CD4-positive, alpha-beta T cell treated with Interleukin-6 for 4 hours (primary cell): ENCODE results near the gene AP5S1.
"Not testable (repeated sequence)": the region's sequence is repeated elsewhere in the genome, so short reads cannot be mapped to it uniquely, and the experiment has no call there.

Source experiments
- DNase-seq: peaks from one replicate; pipeline ENCODE4 v3.0.0-alpha.2; 2020; ENCODE audit warnings: mixed read lengths

AP5S1 gene

DNA sequence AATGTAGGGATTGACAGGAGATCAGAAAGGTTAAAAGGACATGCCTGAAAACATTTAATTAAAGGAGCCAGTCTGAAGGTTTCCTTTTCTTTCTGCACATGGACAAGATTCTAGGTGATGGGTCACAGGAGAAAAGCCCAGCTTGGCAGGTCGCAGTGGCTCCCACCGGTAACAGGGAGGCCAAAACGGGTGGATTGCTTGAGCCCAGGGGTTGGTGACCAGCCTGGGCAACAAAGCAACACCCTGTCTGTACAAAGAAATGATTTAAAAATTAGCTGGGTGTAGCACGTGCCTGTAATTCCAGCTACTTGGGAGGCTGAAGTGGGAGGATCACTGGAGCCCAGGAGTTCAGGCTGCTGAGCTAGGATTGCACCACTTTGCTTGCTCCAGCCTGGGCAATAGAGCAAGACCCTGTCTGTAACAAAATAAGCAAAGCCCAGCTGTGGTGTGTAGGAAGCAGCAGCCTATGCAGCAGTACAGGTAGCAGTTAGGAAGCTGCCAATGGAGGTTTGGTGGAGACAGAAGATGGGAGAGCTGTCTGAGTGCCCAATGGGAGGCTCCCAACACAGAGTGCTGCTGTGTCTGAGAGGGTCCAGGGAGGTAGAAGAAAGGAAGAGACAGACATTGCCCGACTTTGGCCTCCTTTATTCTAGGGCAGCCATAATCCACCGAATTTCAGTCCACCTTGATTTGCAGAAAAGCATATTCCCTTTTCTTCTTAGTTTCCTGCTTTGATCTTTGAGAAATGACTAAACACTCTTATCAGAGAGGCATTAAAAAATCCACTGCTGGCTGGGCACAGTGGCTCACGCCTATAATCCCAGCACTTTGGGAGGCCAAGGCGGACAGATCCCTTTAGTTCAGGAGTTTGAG is 7.1 kb upstream of the AP5S1 start:
- no peak for DNase-seq

DNA sequence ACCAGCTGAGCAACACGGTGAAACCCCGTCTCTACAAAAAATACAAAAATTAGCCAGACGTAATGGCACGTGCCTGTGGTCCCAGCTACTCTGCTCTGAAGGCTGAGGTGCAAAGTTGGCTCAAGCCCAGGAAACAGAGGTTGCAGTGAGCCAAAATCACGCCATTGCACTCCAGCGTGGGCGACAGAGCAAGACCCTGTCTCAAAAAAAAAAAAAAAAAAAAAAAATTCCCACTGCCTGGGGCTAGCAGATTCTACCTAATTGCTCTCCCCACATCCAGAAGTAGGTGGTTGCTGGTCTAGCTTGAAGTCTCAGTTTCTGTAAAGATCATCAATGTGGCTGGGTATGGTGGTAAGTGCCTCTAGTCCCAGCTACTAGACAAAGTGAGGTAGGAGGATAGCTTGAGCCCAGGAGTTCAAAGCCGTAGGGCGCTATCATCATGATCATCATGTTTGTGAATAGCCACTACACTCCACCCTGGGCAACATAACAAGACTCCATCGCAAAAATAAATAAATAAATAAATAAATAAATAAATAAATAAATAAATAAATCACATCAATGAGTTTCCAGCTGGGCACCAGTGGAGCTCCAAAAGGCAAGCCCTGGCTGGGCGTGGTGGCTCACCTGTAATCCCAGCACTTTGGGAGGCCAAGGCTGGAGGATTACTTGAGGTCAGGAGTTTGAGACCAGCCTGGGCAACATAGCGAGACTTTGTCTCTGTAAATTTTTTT is 6.3 kb upstream of the AP5S1 start:
- DNase-seq, result peak; percentile 37

DNA sequence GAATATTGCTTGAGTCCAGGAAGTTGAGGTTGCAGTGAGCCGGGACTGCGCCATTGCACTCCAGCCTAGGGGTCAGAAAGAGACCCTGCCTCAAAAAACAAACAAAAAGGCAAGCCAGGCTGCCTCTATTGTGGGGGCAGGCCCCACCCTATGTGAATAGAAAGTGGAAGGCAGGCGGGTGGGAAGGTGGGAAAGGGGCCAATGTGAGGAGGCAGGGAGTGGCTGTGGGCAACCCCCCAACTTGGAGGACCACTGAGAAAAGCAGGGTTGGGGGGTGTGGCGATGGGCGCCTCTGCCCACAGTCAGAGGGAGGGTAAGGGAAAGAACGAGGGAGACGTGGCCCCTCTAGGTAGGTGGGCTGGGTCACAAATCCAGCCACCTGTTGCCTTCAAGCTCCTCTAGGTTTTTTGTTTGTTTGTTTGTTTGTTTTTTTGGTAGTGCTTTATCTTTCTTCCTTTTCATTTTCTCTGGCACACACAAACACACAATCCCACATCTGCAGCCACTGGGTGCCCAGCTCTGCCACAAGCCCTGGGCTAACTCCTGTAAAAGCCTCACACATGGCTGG is 5.3 kb upstream of the AP5S1 start:
- no peak for DNase-seq

DNA sequence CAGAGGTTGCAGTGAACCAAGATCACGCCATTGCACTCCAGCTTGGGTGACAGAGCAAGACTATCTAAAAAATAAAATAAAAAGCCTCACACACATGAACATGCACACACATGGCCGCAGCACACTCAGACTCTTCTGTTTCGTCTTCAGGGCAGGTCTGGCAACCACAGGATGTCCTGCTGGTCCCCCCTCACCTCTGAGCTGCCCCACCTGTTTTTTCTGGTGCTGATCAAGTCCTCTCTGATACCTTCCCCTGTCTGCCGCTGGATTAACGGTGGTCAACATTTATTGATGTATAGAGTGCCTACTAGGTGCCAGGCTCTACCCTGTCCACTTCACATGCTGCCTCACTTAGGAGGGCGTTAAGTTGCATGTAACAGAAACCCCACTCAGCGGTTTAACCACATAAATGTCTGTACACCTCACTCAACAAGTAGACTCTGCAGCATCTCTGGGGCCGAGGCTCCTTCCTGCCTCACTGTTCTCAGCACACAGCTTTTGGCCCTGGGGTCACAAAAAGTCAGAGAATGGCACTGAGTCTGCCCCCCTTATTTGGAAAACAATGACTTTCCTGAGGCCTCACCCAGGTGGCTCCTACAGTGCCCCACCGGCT is 4.5 kb upstream of the AP5S1 start:
- peak; percentile 74 for DNase-seq

DNA sequence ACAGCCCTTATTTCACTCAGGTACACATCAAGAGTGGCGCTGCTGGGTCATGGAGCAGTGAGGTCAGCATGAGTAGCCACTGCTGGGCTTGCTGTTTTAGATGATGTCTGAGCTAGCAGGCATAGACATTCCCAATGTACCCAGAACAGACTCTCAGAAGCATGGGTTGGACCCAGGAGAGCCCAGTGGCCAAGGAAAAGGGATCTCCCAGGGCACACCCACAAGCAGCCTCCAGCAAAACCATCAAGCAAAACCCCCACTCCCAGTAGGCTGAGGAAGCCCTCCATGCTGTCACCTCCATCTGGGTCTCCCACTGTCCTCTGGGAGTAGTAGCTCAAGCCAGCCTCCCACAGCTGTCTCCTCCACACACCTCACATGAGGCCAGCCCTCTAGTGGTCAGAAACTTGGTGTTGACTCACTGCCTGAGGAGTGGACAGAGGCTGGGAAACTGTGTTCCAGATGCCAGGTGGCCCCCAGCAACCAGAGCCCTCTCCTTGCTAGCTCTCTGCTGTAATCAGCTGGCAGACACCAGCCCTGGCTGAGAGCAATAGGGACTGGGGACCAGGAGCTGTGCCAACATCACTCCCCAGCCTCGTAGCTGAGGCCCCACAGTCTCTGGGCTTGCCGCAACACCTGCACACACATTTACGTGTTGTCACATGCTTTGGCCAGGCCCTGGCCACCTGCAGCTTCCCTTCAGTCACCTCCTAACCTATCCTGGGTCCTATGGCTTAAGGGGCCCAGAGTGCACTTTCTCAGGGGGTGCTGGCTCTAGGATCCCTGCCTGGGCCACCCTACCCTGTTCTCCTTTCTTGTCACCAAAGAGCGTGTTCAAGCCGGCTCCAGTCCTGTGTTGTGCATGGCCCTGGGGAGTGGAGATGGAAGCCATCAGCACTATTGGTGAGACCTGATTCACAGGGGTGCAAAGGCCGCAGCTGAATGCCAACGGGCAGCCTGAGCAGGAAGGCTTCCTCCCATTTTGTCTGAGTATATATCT is 1.9 kb upstream of the AP5S1 start:
- peak; percentile 30 for DNase-seq

DNA sequence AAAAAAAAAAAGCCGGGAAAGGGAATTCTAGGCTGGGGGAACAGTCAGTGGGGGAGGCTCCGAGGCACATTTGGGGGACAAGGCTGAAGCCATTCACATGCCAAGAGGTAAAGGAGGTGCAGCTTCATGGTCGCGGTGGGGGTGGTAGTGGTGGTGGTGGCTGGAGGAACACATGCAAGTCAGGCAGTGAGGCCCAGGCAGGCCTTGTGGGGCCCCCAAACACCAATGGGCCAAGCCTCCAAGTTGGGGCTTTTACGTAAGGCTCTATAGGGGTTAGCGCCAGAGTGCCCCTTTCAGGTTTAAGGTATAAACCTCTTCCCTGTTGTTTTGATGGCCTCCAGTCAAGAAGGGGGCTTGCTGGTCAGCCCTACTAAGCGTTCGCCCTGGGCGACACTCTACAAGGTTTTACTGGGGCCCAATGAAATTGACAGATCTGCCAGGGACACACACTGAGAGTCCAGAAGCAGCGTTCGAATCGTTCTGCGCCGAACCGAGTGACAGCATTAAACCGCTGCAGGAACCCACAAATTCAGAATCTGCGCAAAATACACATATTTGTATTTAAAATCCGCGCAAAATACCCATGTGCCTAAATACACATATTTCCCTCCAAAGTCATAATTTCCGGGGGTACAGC is 818 bp upstream of the AP5S1 start:
- DNase-seq, result no peak

DNA sequence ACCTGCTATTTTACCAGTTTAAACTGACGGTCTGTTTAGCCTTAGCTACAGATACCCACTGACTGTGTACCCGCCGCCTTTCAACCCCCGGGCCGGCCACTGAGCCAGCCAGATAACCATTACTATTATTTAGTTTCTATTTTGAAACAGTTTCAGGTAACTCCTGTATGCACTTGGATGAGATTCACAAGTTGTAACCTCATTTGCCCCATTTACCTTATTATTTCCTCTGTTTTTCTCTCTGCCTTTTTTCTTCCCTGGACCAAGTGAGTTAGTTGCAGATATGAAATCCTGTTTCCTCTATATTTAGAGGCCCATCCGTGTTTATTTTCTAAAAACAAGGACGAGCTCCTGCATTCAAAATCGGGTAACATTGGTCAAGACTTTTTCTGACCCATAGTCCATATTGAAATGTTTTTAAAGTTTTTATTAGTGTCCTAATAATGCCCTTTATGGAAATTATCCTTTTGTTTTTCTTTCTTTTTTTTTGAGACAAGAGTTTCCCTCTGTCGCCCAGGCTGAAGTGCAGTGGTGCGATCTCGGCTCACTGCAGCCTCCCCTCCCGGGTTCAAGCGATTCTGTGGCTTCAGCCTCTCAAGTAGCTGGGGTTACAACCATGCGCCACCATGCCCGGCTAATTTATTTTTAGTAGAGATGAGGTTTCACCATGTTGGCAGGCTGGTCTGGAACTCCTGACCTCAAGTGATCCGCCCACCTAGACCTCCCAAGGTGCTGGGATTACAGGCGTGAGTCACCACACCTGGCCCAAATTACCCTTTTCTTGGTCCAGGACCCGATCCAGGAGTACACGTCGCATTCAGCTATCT is 767 bp downstream of the AP5S1 start:
- DNase-seq, result no peak

DNA sequence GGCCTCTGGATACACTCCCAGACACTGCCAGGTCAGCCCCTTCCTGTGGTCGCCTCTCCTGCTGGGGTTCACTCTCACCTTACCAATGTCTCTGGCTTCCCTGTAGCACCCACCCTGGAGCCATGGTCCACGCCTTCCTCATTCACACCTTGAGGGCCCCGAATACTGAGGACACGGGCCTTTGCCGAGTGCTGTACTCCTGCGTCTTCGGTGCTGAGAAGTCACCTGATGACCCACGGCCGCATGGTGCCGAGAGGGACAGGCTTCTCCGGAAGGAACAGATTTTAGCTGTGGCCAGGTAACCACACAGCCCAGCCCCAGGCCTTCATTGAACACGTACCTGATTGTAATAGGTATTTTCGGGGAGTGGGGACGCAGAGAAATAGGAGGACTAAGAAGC is 1.6 kb downstream of the AP5S1 start:
- no peak for DNase-seq

DNA sequence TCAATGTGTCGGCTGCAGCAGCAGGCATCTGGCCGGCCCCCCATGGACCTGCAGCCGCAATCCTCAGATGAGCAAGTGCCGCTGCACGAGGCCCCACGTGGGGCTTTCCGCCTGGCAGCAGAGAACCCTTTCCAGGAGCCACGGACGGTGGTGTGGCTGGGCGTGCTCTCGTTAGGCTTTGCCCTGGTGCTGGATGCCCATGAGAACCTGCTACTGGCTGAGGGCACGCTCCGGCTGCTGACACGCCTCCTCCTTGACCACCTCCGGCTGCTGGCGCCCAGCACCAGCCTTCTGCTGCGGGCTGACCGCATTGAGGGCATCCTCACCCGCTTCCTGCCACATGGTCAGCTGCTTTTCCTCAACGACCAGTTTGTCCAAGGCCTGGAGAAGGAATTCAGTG is 3.5 kb downstream of the AP5S1 start:
- DNase-seq, result no peak

DNA sequence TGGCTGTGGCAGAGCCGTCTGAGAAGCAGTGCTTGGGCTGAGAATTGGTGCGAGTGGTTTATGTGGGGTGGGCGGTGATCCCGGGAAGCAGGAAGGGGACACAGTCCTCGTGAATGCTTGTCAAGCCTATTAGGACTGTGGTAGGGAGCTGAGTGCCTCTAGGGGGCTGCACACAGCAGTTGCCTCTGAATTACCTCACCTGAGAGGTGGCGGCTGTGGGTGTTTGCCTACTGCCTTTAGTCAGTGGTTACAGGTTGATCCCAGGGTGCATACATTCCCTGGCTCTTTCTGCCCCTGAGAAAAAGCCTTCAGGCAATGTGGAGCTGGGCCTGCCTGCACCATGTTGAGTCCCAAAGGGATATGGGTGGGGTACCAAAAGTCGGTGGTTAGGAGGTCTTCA is 5.2 kb downstream of the AP5S1 start:
- DNase-seq, result no peak

DNA sequence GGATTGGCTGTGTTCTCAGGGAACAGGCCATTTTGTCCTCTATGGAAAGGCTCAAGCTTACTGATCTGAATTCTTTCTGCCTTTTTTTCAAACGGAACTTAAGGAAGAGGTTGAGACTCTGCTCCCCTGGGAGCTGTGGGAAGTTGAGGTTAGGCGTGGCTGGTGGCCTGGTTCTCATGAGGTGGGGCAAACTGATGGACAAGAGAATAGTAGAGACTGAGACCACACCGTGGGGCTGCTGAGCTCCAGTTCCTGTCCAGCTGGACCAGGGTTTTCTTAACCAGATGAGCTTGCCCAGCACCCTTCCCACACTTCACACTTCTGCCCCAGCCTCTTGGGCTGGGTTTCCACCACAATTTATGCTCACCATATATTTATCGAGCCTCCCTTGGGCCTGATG is 6.1 kb downstream of the AP5S1 start:
- no peak for DNase-seq

DNA sequence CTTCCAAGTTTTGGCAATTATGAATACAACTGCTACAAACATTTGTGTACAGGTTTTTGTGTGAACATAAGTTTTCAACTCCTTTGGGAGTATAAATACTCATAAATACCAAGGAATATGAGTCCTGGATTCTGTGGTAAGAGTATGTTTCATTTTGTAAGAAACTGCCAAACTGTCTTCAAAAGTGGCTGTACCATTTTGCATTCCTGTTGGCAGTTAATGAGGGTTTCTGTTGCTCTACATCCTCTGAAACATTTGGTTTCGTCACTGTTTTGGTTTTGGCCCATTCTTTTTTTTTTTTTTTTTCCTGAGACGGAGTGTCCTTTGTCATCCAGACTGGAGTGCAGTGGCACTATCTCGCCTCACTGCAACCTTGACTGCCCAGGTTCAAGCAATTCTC is 8.5 kb downstream of the AP5S1 start:
- DNase-seq, result no peak

DNA sequence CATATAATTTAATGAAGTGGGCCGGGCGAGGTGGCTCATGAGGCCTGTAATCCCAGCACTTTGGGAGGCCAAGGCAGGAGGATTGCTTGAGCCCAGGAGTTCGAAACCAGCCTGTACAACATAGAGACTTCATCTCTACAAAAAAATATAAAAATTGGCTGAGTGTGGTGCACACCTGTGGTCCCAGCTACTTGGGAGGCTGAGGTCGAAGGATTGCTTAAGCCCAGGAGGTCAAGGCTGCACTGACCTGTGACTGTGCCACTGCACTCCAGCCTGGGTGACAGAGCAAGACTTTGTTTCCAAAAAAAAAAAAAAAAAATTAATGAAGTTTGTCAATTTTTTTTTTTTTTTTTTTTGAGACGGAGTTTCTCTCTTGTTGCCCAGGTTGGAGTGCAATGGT is 9.5 kb downstream of the AP5S1 start:
- not testable (repeated sequence) for DNase-seq

DNA sequence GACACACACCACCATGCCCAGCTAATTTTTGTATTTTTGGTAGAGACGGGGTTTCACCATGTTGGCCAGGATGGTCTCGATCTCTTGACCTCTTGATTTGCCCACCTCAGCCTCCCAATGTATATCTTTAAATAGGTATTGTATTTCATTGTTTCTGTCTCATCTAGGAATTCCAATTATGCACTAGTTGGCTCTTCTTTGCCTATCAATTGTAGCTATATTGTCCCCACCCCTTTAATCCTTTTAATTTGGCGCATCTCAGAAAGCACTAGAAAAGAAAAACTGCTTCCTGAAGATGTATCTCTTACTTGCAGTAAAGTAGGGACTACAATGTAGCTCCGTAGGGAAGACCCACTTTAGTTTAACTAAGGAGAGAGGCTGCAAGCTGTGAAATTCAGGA is 15.8 kb downstream of the AP5S1 start:
- no peak for DNase-seq

DNA sequence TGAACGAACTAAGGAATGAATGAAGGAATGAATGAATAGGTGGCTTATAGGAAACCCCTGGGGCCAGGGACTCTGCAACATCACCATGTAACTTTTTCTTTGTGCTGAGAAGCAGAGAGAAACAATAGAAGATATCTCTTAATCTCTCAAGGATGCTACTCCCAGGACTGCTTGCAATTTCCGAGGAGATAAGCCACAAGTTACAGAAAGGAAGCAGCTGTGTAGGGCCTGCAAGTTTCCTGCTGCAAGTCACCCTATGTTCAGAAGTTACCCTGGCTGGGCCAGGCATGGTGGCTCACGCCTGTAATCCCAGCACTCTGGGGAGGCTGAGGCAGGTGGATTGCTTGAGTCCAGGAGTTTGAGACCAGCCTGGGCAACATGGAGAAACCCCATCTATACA is 19.0 kb downstream of the AP5S1 start:
- no peak for DNase-seq

DNA sequence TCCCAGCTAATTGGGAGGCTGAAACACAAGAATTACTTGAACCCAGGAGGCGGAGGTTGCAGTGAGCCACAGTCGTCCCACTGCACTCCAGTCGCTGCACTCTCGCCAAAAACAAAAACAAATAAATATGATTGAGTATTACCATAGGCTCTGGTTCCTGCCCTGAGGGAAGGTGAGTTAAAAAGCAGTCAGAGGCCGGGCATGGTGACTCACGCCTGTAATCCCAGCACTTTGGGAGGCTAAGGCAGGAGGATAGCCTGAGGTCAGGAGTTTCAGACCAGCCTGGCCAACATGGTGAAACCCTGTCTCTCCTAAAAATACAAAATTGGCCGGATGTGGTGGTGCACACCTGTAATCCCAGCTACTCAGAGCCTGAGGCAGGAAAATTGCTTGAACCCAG is 19.9 kb downstream of the AP5S1 start:
- not testable (repeated sequence) for DNase-seq

DNA sequence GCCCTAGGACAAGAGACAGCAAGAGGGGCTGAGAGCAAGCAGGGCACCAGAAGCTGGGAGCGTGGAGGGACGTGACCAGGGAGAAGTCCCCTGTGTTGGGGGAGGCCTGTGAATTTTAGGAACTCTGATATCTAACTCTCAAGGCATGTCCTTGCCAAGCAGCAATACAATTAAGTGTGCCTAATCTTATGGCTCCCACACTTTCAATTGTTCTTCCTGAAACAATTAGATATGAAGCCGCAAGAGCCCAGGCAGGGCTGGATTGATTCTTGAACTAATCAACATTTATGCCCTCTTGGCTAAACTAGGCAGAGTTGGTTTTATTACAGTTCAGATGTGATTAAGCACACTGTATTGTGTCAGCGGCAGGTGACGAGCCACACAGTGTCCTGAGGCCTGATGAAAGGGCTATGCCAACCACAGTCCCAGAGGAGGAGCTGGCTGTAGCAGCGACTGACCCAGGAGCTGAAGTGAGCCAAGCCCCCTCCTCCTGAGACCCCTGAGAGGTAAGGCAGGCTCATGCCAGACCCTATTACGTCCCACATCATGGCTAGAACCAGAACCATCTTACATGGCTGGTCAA is 22.1 kb downstream of the AP5S1 start:
- no peak for DNase-seq

DNA sequence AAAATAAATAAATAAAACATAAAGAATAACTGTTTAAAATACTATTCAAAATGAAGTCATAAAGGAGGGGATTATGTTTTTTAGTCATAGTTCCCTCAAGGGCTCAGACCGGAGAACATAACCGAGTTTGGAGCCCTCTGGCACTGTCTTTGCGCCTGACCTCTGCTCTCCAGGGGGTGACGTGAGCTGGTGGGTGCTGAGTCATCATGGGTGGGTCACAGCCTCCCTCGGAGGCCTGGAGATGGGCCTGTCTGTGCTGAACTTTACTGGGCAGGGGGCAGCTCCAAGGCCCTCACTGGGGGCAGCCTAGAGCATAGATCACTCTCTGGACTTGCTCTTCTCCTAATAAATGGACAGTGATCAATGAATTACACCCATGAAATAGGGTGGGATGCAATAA is 23.1 kb downstream of the AP5S1 start:
- no peak for DNase-seq

DNA sequence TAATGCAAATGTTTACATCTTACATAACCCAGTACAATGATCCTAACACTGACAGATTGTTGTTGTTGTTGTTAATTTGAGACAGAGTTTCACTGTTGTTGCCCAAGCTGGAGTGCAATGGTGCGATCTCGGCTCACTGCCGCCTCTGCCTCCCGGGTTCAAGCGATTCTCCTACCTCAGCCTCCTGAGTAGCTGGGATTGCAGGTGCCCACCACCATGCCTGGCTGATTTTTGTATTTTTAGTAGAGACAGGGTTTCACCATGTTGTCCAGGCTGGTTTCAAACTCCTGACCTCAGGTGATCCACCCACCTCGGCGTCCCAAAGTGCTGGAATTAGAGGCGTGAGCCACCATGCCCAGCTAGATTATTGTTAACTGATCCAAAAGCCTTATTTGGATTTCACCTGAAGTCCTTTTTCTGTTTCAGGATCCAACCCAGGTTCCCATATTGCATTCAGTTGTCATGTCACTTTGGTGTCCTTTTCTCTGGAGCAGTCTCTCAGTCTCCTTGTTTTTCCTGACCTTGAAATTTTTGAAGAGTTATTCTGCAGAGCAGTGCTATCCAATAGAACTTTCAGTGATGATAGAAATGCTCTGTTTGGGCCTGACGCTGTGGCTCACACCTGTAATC is 23.8 kb downstream of the AP5S1 start:
- not testable (repeated sequence) for DNase-seq

DNA sequence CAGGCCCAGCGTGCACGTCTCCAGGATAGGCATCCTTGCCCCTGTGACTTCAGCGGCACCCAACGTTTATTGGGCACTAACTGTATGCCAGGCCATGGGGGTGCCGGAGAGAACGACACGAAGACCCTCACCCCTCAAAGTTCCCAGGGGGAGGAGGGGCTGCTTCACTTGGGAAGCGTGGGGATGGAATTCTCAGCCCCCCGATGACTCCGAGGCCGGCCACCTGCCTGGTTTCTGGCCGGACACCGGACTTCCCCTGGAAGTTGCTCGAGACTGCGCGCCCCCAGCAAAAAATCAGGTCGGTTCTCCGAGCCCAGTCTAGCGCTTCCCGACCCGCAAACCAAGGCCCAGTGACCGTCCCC is 26.0 kb downstream of the AP5S1 start:
- no peak for DNase-seq
